HL-60 (cell line): ENCODE results near the gene NBL1.

Source experiments
- GABPA ChIP-seq: IDR thresholded peaks from 2 replicates; pipeline ENCODE4 v1.6.1; 2012; ENCODE audit warnings: low read depth
- POLR2AphosphoS5 ChIP-seq: IDR thresholded peaks from 2 replicates; pipeline ENCODE4 v1.6.1; 2012; ENCODE audit warnings: low read depth
- SPI1 ChIP-seq: IDR thresholded peaks from 2 replicates; pipeline ENCODE4 v1.6.1; 2012; ENCODE audit warnings: low read depth, mild to moderate bottlenecking, borderline replicate concordance
- TF ChIP-seq, protein P1 (sequence below): IDR thresholded peaks from one replicate; pipeline ENCODE4 v1.5.1; 2011; ENCODE audit warnings: low read length, control low read depth, inconsistent platforms; ENCODE audit not compliant: insufficient read depth
- TF ChIP-seq, protein P2 (sequence below): IDR thresholded peaks from 2 replicates; pipeline ENCODE4 v1.6.1; 2012; ENCODE audit warnings: low read depth; ENCODE audit not compliant: insufficient replicate concordance

DNA sequence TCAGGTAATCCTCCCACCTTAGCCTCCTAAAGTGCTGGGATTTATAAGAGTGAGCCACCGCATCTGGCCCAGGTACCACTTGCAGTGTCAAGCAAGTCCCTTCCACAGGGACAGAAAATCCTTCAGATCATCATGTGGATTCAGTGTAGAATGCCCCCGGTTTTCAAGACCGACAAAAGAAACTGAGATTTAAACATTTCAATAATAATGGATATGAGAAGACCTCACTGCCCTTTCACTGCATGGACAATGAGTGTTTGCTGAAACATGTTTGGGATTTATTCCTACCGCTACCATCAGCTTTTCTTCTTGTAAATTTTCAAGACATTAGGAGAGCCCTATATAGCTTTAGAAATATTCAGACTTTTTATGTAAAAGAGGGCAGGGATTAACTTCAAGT lies 62.0 kb downstream of the NBL1 start:
- TF ChIP-seq POLR2AphosphoS5 (no peak), SPI1 (no peak), GABPA (no peak)
- TF ChIP-seq, protein P1, sequence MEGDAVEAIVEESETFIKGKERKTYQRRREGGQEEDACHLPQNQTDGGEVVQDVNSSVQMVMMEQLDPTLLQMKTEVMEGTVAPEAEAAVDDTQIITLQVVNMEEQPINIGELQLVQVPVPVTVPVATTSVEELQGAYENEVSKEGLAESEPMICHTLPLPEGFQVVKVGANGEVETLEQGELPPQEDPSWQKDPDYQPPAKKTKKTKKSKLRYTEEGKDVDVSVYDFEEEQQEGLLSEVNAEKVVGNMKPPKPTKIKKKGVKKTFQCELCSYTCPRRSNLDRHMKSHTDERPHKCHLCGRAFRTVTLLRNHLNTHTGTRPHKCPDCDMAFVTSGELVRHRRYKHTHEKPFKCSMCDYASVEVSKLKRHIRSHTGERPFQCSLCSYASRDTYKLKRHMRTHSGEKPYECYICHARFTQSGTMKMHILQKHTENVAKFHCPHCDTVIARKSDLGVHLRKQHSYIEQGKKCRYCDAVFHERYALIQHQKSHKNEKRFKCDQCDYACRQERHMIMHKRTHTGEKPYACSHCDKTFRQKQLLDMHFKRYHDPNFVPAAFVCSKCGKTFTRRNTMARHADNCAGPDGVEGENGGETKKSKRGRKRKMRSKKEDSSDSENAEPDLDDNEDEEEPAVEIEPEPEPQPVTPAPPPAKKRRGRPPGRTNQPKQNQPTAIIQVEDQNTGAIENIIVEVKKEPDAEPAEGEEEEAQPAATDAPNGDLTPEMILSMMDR: no peak
- TF ChIP-seq, protein P2, sequence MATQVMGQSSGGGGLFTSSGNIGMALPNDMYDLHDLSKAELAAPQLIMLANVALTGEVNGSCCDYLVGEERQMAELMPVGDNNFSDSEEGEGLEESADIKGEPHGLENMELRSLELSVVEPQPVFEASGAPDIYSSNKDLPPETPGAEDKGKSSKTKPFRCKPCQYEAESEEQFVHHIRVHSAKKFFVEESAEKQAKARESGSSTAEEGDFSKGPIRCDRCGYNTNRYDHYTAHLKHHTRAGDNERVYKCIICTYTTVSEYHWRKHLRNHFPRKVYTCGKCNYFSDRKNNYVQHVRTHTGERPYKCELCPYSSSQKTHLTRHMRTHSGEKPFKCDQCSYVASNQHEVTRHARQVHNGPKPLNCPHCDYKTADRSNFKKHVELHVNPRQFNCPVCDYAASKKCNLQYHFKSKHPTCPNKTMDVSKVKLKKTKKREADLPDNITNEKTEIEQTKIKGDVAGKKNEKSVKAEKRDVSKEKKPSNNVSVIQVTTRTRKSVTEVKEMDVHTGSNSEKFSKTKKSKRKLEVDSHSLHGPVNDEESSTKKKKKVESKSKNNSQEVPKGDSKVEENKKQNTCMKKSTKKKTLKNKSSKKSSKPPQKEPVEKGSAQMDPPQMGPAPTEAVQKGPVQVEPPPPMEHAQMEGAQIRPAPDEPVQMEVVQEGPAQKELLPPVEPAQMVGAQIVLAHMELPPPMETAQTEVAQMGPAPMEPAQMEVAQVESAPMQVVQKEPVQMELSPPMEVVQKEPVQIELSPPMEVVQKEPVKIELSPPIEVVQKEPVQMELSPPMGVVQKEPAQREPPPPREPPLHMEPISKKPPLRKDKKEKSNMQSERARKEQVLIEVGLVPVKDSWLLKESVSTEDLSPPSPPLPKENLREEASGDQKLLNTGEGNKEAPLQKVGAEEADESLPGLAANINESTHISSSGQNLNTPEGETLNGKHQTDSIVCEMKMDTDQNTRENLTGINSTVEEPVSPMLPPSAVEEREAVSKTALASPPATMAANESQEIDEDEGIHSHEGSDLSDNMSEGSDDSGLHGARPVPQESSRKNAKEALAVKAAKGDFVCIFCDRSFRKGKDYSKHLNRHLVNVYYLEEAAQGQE: no peak
